Measurements from ENCODE around the gene METTL15. TPM values are rescaled to one million over a fixed set of nuclear protein-coding genes. Genes with fewer than 3 reads are reported as not detected.

METTL15 gene
- total and polyA plus RNA-seq, 2 of the 8 experiments (the other 6 are each of a cell fraction or from before 2014, with no cell fraction given), result 5.4 to 10.5 TPM

GRCh38 chr11:28303477-28304191 is 195.4 kb downstream of the METTL15 start:
- no peaks in the 10 kb centered on the region for H3K79me2 ChIP-seq (ENCODE audit: control insufficient read depth in 1 of 2, insufficient read depth in 2 of 2, low read length in 2 of 2)
- no peak overlapping the region for H3K23ac ChIP-seq (ENCODE audit: insufficient read length)
- H3K18ac ChIP-seq (ENCODE audit: extremely low read depth, low read length), result no peak overlapping the region
- H3K4me1 ChIP-seq (replicated peaks in 1 of 4; ENCODE audit: control insufficient read depth in 3 of 4, insufficient read depth in 4 of 4, low read length in 3 of 4), result no peaks in the 10 kb centered on the region
- no peaks in the 10 kb centered on the region for H3K9me3 ChIP-seq (ENCODE audit: insufficient read depth in 2 of 2, low read depth in 1 of 2, low read length in 1 of 2)
- no peak overlapping the region for H3K27ac ChIP-seq (ENCODE audit: low read depth, low read length)
- no peak overlapping the region for H3K4me2 ChIP-seq (ENCODE audit: insufficient read depth in 1 of 2, low read depth in 2 of 2, low read length in 2 of 2)
- no peaks in the 10 kb centered on the region for H4K20me1 ChIP-seq (replicated peaks in 1 of 2; ENCODE audit: control insufficient read depth in 1 of 2, insufficient read depth in 2 of 2, low read length in 2 of 2)
- no peak overlapping the region for H3K14ac ChIP-seq (ENCODE audit: insufficient read length)
- no peak overlapping the region for H2BK20ac ChIP-seq (ENCODE audit: low read length)
- H4K8ac ChIP-seq (ENCODE audit: extremely low read depth, insufficient read depth, low read length), result no peak overlapping the region
- H3K79me1 ChIP-seq (ENCODE audit: low read depth, low read length), result no peaks in the 10 kb centered on the region
- no peak overlapping the region for H4K5ac ChIP-seq (ENCODE audit: insufficient read length, low read depth, low read length)
- DNase-seq (ENCODE audit: low read depth in 1 of 2, low spot score in 2 of 2) (no peak), FAIRE-seq (no peak)
- H2BK12ac ChIP-seq (ENCODE audit: low read depth, low read length), result no peak overlapping the region
- no peak overlapping the region for H3K9ac ChIP-seq (replicated peaks in 1 of 4; ENCODE audit: extremely low read depth in 1 of 4, low read depth in 3 of 4, low read length in 3 of 4)
- no peak overlapping the region for H2BK15ac ChIP-seq (ENCODE audit: low read length)
- no peak overlapping the region for H2AFZ ChIP-seq (ENCODE audit: low read length)
- no peak overlapping the region for H3K4me3 ChIP-seq (ENCODE audit: extremely low read depth in 1 of 4, insufficient read depth in 2 of 4, low read depth in 3 of 4, low read length in 4 of 4)
- no peaks in the 10 kb centered on the region for H3K23me2 ChIP-seq (ENCODE audit: low read depth, low read length)
- no peak overlapping the region for H2BK120ac ChIP-seq (replicated peaks; ENCODE audit: low read depth, low read length)
- no peak overlapping the region for H3K4ac ChIP-seq (replicated peaks; ENCODE audit: insufficient read length, low read depth, low read length)
- no peak overlapping the region for H4K91ac ChIP-seq (replicated peaks; ENCODE audit: insufficient read length, low read length)
- CTCF ChIA-PET (ENCODE audit: partially characterized antibody), result no interaction called here
- H3K36me3 ChIP-seq (ENCODE audit: control insufficient read depth in 2 of 4, insufficient read depth in 4 of 4, low read length in 3 of 4), result peaks cover 0 to 2% (median 0%) of the 10 kb centered on the region in 4 experiments; a peak in 1 of 8 replicates
- POLR2A ChIA-PET (ENCODE audit: partially characterized antibody), result no interaction called here
- no peak overlapping the region for H2AK5ac ChIP-seq (ENCODE audit: low read depth, low read length)
- H3K56ac ChIP-seq (replicated peaks; ENCODE audit: insufficient read length, low read depth, low read length), result no peak overlapping the region
- H2BK5ac ChIP-seq (ENCODE audit: low read depth, low read length), result no peak overlapping the region
- H3K27me3 ChIP-seq (replicated peaks in 1 of 4; ENCODE audit: control insufficient read depth in 3 of 4, extremely low read depth in 1 of 4, insufficient read depth in 3 of 4, low read length in 3 of 4), result no peaks in the 10 kb centered on the region
- 88% methylated on average over 2 of the region's 2 CpGs; no CpG with 5 or more reads in 1 of the 2 experiments for WGBS, 2 experiments (ENCODE audit: extremely low coverage in 1 of 2, insufficient coverage in 1 of 2, insufficient read length in 1 of 2, insufficient replicate concordance in 2 of 2, low coverage in 1 of 2, low lambda C conversion rate in 2 of 2, missing lambda C conversion rate in 1 of 2)
- no peak for TF ChIP-seq EGR1 (IDR thresholded peaks at IDR 0.05; ENCODE audit: borderline replicate concordance, low read depth, low read length)
- TF ChIP-seq CREB1 (IDR thresholded peaks at IDR 0.05), result no peak
- no peak for TF ChIP-seq CTBP2 (IDR thresholded peaks at IDR 0.05; ENCODE audit: borderline replicate concordance, insufficient read depth, insufficient read length, low read length)
- TF ChIP-seq SUZ12 (IDR thresholded peaks at IDR 0.05; ENCODE audit: low read length), result no peak
- no peak for TF ChIP-seq CBX8 (IDR thresholded peaks at IDR 0.05; ENCODE audit: borderline replicate concordance, low read depth, low read length)
- TF ChIP-seq POLR2A (IDR thresholded peaks at IDR 0.05; ENCODE audit: control extremely low read depth in 1 of 2, low read depth in 2 of 2, low read length in 2 of 2), result no peak
- TF ChIP-seq FOSL1 (IDR thresholded peaks at IDR 0.05; ENCODE audit: insufficient read depth, low read depth, low read length), result no peak
- TF ChIP-seq GABPA (IDR thresholded peaks at IDR 0.05; ENCODE audit: borderline replicate concordance, insufficient read depth, low read length), result no peak
- TF ChIP-seq HDAC6 (IDR thresholded peaks at IDR 0.05; ENCODE audit: low read depth, low read length), result no peak
- no peak for TF ChIP-seq TEAD4 (IDR thresholded peaks at IDR 0.05; ENCODE audit: low read depth, low read length)
- TF ChIP-seq TAF1 (IDR thresholded peaks at IDR 0.05; ENCODE audit: low read depth, low read length), result no peak
- TF ChIP-seq CHD1 (IDR thresholded peaks at IDR 0.05; ENCODE audit: low read depth, low read length), result no peak
- no peak for TF ChIP-seq RAD21 (IDR thresholded peaks at IDR 0.05 in 1 of 2, conservative IDR thresholded peaks at IDR 0.05 in 1 of 2; ENCODE audit: low read depth in 2 of 2, low read length in 2 of 2)
- TF ChIP-seq RBBP5 (IDR thresholded peaks at IDR 0.05; ENCODE audit: borderline replicate concordance, low read depth, low read length), result no peak
